Stimulated activated CD4-positive, alpha-beta T cell treated with anti-CD3 and anti-CD28 coated beads, TNF-alpha, amount 100 ng/mL, for 48 hours (primary cell): Measurements from ENCODE around the gene HHLA2.

ENCODE experiments used
- DNase-seq, 3 donors: peaks; one replicate each; pipeline ENCODE4 v3.0.0-alpha.2; 2020; ENCODE audit warnings: low read depth in 3 of 3

The HHLA2 gene

DNA sequence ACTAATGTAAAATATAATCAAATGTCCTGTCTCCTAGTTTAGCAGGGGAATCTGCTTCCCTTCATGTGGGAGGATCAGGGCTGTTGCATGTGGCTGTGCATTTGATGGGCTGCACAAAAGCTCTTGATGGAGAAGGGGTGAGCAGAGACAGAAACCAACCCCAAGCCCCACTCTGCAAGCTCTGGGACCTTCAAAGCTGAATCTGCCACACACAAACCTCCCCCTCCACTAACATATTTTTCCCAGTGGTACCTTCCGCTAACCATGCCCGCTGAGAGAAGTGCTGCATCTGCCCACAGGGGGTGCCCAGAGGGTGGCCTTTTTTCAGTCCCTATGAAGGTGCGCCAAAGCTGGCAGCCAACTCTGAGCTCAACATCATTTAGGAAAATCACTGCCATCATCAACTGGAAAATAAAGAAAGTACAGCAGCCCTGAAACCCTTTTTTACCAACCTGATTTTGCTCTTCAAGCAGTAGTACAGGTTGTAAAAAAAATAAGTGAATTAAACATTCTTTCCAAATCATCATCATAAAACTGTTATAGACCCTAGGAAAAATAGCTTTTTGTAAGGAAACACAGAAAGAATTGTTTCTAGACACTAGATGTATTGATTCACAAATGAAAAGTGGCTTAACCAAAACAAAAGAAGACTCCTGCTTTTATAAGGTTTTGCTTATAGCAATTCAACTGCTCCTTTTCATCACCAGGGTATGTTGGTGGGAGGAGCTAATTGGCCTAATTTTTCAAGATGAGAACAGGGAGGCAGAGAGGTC, 97.0 kb downstream of the HHLA2 start:
- no peak for DNase-seq

DNA sequence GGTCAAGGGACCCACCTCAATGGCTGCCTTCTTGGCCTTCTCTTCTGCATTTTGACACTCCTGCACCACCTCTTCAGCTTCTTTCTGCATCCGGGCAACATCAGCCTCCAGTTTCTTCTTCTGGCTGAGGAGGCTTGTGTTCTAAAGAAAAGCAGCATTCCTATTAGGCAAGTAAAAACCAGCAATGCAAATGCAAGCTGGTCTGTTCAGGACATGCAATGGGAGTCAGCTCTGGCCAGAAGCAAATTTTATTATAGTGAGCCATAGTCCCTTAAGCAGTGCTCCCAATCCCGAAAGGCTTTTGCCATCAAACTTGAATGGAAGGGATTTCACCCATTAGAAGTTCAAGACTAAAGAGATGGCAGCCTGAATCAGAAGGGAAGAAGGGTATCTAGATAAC, 97.7 kb downstream of the HHLA2 start:
- no peak for DNase-seq

DNA sequence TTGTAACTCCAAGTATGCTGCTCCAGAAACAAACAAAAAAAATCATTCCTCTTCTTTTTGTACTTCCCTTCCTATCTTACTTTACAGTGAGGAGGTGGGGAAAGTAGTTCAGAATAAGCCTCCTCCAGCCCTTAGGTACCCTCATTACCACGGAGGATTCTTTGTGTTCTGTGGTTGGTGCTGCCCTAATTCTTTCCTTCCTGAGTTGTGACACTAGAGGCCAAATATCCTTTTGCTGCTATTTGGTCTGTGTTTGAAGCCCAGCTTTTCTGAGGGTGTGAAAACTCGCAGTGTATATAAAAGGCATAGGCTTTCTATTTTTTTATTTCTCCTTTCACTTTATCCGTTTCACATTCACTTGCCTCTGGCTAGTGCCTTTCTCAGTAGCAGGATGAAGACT, 98.2 kb downstream of the HHLA2 start:
- no peak for DNase-seq

DNA sequence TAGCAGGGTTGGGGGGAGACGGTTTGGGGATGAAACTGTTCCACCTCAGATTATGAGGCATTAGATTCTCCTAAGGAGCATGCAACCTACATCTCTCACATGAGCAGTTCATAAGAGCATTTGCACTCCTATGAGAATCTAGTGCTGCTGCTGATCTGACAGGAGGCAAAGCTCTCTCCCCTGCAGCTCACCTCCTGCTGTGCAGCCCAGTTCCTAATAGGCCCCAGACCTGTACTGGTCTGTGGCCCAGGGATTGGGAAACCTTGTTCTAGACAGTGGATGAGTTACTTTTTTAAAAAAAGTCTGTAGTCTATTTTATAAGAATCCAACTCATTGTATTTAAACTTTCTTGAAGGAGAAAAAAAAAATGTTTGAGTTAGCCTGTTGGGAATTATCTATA, 100.0 kb downstream of the HHLA2 start:
- no peak for DNase-seq

DNA sequence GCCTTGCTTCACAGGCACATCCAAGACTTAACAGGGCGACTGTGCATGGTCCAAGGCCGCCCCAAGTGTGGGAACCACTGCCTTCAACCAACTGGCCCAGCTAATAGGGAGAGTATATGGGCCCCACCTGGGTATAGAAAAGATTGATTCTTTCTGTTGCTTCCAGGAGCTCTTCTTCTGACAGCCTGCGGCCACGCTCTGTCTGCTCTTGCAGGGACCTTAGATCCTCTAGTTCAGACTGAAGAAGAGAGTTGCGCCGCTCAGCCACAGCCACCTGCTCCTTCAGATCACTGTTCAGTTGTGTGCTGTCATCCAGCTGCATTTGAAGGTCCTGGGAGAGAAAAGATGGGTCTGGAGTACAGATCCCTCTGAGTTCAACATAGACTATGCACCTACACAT, 102.2 kb downstream of the HHLA2 start:
- no peak for DNase-seq

DNA sequence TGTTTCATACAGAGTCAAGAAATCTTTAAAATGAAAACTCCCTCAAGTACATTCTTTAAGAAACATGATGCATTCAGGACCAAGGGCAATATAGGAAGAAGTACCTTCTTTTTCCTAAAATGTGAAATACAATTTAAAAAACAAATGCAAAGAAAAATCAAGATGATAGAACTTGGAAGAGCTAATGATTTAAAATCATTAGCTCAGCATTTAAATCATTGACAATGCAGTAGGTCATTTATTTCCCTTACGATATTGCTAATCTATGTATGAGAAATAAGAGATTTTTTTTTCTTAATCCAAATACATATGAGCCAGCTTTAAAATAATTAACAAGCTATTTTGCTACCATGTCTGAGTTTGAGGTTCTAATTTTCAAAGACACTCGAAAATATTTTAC, 105.5 kb downstream of the HHLA2 start:
- no peak for DNase-seq

DNA sequence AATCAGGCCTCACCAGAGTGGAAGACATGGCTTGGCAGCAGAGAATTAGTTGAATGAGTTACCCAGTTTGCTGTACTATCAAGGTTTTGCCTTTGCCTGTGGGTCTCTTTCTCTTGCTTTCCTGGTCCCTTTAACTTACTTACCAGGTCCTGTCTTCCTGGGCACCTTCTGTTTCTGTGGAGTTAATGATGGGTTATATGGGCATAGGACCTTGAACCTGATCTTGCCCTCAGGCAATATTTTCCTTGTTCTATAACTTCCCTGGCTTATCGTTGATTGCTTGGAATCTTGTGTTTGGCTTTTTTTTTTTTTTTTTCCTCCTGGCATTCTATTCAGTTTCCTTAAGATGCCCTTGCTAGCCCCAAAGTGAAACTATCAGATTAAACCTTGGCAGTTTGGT, 106.8 kb downstream of the HHLA2 start:
- DNase-seq, result no peak

DNA sequence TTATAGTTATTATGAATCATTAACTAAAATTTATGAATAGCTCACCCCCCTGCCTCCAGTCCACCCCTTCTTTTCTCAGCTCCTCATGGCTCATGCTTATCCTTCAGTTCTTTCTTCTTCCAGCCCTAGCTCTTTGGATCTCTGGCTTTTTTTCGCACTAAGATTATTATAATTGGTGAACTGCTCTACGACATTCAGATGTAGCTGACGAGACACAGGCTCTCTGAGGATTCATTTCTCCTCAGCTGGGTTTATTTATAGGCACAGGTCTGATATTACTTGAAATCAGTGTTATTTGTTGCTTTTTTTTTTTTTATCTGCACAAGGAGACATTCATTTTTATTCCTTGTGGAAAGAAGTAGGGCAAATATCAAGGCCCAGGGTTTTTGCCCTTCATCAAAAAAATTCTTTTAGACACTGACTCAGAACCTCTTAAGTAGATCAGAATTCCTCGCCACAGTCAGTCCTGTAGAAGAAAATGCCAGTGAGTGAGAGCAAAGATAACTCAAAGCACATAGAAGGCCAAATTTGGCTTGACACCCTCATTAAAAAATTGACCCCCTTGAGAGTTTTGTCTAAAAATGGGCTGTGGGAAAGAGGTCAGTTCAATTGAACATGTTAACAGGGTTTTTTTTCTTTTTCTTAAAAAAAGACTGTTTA, 107.5 kb downstream of the HHLA2 start:
- DNase-seq, result no peak

DNA sequence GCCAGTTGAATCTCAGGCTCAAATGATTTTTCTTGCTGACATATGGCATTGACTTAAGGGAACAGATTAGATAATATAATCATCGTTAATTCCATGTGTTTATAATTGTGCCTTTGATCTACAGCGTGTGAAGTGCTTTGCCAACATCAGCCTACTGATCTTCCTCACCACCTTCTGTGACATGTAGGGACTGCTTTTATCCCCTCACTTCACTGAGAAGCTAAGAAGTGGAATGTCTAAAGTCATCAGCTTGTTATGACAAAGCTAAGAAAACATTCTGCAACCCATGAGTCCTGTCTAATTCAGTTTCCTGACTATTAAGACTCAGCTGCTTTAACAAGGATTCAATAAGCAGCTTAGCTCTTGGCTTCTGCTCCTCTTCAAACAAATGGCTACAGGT, 108.0 kb downstream of the HHLA2 start:
- no peak for DNase-seq

DNA sequence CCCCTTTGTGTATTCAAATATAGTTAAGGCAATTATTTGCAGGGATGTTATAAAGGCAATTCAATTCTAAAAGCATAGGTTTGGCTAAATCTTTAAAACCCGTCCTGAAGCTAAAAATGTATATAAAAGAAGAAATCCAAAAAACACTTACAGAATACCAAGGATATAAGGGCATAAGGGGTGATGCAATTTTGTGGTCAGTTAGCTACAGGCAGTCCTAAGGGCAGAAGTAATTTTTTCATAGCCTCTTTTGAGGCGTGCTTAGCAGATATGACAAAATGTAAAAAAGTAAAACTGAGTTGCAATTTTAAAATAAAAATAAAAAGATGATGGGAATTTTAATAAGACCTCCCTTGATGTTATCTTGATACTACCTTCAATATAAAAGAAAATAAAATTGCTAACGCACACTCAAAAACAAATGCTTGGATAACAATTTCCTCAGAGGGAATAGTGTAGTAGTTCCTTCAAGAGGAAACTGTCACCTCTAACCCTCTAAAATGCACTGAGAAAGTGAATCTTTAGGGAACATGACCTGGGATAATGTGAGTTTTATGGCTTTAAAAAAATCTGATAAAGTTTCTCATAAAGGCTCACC, 109.8 kb downstream of the HHLA2 start:
- DNase-seq, result no peak

DNA sequence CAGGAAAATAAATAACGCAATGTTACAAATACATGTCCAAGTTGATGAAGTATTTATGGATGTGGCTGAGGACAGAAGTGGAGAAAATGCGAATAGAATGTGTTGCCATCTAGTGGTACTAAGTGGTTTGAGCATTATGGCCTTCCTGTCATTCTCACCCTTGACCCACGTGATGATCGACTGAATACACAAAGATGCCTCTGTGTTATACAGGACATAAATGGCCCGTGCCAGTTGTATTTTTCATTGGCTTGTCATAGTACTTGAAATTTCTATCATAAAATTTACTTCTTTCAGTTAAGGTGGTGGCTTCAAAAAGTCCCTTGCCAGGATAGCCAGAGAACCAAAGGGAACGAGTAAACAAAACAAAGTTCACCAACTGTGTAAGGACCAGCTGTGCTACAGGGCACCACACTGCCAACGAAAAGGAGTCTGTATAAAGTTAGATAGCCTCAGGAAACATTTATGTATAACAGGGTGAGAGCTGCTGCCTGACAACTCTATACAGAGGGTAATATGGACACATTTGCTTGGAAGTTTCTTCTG, 110.4 kb downstream of the HHLA2 start:
- DNase-seq, result no peak

DNA sequence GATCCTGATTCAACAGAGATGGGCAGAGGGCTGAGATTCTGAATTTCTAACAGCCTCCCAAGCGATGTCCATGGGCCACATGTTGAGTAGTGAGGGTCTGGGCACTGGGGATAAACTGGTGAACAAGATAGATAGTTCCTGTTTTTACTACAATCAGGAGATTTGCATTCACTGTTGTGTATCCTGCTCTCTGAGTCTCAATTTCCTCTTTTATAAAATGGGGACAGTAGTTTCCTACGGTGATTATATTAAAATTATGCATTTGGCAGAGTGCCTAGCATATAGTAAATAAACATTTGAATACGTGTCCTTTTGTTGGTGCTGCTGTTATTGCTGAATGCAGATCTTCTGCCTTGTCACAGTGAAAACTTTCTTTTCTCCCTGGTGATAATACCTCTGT, 111.5 kb downstream of the HHLA2 start:
- no peak for DNase-seq

DNA sequence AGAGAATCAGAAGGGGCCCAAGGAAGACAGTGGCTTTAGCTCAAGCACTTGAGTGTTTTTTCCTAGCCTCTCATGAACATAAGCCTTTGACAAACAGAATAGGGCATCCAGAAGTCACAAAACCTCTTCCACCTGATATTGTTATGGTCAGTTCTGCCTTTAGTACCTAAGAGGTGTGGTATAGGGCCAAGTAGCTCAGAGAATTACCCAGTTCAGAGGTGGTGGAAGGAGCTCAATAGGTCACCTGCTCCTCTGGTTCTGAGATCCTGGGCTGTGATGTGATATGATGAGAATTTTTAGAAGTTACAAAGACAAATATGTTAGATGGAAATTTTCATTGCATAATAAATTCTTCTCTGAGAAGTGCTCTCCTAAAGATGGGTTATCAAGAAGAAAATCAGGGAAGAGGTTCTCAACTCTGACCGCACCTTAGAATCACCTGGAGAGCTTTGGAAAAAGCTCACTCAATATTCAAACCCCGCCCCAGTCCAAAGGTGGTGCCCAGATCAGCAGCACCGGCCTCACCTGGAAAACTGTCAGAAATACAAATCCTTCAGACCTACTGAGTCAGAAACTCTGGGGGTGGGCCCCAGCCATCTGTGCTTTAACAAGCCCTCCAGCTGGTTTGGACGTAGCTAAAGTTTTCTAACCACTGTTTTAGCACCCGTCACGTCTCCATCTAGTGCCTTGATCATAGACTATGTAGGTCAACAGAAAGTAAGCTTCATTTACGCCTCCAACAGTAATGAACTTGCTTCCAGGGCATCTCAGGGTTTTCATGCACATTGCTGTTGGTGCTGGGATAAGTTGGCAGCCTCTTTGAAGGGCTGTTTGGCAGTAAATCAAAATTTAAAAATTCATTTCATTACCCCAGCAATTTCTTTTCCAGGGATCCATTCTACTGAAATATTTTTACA, 112.8 kb downstream of the HHLA2 start:
- no peak for DNase-seq

DNA sequence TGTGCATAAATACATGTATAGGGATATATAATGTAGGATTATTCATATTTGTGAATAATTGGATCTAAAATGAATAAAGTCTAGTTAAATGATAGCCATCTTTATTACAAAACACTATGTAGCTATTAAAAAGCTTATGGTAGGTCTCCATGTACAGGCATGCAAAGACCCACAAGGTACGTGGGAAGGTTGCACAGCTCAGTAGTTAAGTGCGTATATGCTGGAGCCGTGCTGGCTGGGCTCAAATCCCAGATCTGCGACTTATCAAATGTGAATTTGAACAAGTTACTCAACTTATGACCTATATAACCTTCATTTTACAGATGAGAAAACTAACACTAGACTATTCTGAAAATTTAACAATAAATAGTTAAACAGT, 113.4 kb downstream of the HHLA2 start:
- DNase-seq, result no peak

DNA sequence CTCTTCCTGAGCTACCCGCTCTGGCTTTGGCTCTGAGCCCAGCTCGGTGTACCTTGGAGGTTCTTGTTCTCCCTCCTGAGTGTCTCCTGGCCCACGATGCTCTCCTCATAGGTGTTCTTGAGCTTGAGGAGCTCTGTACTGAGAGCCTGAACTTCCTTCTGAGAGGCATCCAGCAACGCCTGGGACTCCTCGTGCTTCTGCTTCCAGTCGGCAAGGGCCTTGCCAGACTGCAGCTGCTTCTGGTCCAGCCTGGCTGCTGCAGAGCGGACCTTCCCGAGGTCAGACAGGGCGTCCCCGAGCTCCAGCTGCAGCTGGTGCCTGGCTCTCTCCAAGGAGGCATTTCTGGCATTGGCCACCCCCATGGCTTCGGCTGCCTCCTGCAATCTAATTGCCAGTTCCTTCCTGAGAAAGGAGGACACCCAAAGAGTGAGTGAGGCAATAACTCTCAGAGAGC, 114.2 kb downstream of the HHLA2 start:
- no peak for DNase-seq

DNA sequence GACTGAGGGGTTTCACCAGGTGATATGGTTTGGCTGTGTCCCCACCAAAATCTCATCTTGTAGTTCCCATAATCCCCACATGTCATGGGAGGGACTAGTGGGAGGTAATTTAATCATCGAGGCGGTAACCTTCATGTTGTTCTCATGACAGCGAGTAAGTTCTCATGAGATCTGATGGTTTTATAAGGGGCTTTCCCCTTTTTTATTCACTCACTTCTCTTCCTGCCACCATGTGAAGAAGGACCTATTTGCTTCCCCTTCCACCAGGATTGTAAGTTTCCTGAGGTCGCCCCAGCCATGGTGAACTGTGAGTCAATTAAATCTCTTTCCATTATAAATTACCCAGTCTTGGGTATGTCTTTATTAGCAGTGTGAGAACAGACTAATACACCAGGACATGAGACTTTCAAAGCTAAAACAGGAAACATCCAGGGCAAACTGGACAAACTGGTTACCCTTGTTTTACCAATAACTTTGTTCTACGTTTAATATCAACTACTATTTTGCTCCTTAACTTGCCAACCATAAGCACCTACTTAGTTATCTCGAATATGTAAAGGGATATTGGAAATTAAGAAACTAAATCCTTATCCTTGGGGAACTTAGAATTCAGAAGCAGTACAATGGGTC, 115.9 kb downstream of the HHLA2 start:
- DNase-seq, result no peak

DNA sequence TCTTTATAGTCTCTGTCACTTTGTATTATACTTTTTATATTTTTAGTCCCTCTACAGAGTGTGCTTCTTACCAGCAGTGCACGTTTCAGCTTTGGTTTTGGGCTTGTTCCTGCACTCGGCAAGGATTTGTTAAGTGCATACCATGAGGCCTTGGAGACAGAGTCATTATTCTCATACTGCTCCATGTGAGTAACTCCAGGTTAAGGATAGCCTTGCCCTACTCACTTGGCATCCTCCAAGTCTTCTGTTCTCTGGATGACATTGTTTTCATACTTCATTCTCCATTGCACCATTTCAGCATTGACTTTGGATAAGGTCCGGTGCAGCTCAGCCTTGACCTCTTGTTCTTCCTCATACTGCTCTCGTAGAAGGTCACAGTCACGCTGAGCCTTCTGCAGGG, 117.7 kb downstream of the HHLA2 start:
- DNase-seq, result no peak

DNA sequence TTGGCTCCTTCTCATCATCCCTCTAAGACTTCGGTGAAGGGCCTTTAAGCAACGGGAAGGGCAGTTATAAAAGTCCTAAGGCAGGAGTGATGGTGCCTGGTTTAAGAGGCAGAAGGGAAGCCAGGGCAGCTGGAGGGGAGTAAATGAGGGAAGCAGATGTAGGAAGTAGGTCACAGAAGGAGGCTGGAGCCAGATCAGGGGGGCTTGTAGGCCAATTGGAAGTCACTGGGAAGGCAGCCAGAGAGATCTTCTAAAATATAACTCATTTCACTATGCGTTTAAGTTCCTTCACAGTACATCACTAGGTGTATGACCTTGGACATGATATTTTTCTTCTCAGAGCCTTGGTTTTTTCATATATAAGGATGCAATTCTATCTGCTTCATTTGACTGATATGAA, 119.3 kb downstream of the HHLA2 start:
- DNase-seq, result no peak

DNA sequence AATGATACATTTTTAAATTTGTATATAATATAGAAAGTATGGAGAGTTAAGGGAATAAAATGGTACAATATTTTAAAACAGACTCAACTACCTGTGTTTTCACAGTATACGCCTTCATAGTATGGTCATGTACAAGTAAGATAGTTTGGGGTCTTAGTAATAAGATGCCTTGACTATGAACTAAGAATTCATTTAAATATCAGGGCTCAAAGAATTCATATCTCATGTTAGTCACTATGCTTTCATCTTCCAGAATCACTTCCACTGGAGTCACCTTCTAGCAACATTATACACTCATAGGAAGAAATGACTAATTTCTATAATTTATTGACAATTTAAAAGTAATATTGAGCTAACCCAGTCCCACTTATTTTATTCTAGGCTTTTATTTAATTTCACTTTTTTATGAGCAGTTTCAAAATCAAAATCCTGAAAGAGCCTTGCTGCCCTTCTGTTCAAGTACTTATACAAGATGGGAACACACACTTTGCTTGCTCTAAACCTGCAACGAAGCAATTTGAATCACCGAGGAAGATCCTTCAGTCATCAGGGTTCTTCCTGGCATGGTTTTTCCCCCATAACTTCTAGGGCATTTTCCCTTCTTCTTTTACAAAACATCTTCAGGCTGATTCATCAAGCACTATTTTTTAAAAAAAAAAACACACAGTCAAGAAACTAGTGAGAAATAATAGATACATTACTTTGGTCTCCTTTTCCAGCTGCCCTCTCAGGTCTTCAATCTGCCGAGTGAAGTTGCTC, 119.9 kb downstream of the HHLA2 start:
- no peak for DNase-seq

DNA sequence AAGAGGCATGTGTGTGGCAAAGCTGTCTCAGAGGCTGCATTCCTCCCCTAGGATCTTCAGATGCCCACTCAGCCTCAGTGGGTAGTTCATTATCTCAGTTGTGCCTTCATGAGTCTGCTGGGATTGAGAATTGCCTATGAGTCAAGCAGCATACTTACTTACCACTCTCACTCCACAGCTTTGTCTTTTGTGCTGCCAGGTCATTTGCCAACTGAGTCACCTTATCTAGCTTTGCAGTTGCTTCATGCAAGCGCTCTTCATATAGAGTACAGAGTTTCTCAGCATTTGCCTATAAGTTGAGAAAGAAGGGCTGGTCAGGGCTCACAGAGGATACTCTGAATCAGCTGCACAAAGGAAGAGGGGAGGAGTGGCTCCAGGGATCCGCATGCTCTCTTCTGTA, 124.6 kb downstream of the HHLA2 start:
- DNase-seq, result peak in 1 of 3 donors; percentile 10
